HG02571 (cell line): ENCODE measurements around the gene RBM47.
A peak's percentile ranks its signal among the peaks of the same experiment; 100 is the strongest.

ENCODE experiments used
- ATAC-seq: cut with Tn5 transposase; IDR thresholded peaks from one replicate; pipeline ENCODE4 v1.9.1; 2021; ENCODE audit warnings: mild to moderate bottlenecking, moderate library complexity; ENCODE audit not compliant: unreplicated experiment

RBM47 gene

DNA sequence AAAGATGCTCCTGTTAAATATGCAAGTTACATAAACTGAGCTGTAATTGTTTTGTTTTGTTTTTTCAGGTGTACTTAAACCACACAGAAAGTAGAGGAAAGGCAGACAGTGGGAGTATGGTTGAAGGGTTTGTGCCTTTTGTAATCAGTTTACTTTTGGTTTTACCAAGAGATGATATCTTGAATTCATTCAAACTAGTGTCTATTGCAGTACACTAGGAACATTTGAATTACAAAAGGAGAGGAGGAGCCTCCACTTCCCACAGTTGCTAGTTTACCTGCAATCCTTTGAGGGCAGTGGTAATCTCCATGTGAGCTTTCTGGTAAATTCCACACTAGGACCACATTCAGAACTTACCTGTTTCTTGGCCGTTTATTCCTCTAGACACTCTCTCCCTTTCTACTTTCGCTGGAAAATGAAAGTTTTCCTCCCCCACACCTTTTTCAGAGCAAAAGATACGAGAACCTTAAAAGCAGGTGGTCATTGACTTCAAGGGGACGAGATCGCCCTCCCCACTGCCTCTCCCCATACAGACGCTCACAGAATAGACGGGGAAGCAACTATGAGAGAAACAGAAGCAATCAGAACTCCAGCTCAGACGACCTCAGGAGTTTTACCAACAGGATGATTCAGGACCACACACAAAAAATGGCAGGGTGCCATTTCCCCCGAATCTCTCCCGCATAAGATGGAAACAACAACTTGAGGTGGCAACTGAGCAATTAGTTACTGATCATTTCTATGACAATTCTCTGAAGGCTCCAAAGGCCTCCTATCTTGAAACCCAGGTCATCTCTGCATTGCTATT is 3.3 kb downstream of the RBM47 start:
- no peak for ATAC-seq

DNA sequence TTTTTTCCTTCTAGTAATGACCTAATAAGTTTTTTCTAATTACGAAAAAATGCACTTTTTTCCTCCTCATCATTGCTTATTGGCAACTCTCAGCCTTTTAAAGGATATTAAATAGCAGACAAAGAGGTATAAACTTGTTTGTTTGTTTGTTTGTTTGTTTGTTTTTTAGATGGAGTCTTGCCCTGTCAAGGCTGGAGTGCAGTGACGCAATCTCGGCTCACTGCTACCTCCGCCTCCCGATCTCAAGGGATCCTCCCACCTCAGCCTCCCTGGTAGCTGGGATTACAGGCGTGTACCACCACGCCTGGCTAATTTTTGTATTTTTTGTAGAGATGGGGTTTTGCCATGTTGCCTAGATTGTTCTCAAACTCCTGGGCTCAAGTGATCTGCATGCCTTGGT is 6.0 kb downstream of the RBM47 start:
- ATAC-seq = no peak

DNA sequence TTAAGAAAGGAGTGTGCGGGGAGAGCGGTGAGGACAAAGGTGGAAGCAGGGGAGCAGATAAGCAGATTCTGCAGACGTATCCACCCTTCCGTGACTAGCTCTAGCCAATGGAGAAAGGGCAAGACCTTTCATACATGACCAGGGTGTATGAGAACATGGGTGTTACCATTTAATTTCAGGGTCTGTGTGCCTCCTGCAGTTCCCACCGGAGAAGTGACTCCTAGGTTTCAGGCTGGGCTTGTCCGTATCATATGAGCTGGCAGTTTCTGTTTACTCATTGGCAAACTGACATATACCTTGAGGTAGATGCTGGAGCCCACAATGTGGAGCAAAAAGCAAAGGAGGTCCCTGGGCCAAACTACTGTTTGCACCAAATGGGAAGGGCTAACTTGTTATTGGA is 6.8 kb downstream of the RBM47 start:
- ATAC-seq = no peak

DNA sequence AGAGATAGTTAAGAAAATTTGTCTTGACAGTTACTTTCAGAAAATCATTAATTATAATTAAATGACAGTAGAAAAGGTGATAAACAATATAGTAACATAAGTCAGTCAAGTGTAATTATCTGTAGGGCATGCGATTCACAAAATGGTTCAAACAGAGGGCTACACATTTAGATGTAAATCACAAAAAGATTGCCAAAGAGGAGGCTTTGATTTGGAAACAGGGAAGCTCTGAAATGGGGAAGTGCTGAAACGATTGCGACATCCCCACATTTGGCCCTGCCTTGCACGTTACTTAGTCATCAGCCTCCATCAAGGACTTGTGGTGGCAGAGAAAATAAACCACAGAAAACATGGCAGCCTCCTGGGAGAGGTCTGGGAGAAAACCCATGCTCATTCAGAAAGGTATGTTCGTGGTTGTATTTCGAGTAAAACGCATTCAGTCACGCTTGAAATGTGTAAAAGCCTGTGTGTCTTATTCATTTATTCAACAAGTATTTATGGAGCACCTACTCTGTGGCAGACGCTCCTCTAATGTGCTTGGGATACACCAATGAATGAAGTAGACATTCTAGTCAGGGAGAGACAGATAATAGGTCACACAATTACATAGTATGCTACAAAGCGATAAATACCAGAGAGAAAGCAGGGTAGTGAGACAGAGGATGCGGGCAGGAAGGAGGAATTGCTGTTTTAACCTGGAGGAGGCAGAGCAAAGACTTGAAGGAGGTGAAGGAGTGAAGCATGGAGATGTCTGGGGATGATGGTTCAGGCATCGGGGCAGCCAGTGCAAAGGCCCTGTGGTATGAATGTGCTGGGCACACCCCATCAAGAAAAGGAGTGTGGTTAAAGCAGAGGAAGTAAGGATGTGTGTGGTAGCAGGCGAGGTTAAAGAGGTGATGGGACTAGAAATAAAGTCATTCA is 7.8 kb downstream of the RBM47 start:
- peak; percentile 43 for ATAC-seq

DNA sequence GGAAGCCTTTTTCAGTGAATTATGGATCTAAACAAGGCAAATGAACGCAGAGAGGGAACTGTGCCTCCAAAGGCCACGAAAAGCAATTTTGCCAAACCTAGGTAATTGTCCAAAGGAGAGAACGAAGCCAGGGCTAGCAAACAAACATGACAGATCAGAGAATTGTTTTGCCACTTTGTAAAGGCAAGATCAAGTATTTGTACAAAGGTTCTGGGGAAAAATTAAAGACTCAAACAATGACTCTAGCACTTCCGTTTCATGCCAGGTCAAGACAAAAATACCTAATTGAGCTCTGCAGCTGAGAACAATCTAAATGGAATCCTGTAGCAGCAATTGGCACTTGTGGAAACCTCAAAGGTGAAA is 8.5 kb downstream of the RBM47 start:
- ATAC-seq = no peak

DNA sequence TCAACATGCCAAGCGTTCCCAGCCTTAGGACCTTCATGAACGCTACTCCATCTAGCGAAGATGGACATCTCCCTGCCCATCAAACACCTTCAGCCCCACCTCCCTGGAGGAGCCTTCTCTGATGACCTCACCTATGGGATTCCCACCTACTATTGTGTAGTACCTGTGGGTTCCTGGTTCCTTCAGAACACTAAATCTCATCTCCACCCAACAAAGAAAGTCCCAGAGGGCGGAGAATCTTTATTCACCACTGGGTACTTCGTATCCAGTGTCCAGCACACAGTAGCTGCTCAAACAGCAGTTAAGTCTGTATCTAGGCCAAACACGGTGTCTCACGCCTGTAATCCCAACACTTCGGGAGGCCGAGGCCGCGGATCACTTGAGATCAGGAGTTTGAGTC is 10.1 kb downstream of the RBM47 start:
- no peak for ATAC-seq

DNA sequence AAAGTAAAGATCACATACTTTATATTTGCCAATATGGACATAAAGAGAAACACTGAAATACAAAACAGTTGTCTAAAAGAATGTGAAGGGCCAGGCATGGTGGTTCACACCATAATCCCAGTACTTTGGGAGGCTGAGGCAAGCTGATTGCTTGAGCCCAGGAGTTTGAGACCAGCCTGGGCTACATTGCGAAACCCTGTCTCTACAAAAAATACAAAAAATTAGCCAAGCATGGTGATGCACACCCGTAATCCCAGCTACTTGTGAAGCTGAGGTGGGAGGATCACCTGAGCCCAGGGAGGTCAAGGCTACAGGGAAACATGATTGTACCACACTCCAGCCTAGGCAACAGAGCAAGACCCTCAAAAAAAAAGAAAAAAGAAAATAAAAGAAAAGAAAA is 11.8 kb downstream of the RBM47 start:
- ATAC-seq = no peak

DNA sequence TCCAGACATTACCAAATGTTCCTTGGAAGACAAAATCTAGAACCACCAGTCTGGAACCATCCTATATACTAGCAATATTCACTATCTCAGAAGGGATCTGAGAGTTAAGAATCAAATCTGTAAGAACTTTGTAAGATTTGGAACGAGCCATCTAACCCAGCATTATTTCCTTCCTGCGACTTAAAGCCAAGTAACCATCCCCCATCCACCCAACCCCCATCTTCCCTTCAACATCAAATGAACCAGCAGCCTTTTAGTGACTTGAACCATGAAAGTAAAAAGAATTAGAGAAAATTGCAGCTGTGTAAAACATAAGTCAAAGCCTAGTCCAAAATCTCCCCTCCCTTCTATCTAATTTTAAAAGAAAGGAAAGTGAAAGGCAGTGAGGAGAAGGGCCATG is 15.6 kb downstream of the RBM47 start:
- no peak for ATAC-seq

DNA sequence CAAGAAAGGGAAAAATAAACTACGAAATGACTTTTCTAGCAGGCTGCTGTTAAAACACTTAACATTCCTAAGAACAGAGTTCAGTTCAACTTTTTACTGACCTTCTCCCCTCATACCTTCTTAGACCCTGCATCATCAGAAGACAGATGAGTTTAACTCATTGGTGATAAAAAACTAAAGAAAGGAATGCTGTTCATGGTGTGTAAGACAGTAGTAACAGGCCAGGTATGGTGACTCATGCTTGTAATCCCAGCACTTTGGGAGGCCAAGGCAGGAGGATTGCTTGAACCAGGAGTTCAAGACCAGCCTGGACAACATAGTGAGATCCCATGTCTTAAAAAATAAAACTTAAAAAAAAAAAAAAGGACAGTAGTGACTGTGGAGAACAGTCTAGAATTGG is 16.2 kb downstream of the RBM47 start:
- ATAC-seq = no peak

DNA sequence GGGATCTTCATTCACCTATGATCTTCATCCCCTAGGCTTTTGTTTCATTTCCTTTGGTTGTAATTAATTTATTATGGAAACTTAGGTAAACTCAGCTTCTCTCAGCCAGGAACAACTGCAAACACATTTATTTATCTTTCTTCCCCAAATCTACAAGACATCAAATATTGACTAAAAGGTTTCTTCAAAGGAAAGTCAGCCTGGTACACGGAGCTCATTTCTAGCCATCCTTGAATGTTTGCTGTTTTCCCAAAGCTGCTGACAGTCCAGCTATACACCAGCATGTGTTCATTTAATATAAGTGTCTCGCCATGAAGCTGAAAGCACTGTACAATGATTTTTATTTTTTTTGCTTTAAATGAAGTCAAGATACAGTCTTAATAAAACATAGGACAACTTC is 16.8 kb downstream of the RBM47 start:
- ATAC-seq = no peak

DNA sequence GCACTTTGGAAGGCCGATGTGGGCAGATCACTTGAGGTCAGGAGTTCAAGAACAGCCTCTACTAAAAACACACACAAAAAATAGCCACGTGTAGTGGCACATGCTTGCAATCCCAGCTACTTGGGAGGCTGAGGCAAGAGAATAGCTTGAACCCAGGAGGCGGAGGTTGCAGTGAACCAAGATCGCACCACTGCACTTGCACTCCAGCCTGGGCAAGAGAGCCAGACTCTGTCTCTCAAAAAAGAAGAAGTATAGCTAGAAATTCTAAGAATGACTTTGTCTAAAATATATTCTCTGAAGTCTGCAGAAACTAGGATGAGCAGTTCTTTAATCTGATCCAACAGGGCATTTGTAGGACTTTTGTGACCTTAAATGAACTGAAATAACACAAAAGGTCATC is 17.4 kb downstream of the RBM47 start:
- no peak for ATAC-seq

DNA sequence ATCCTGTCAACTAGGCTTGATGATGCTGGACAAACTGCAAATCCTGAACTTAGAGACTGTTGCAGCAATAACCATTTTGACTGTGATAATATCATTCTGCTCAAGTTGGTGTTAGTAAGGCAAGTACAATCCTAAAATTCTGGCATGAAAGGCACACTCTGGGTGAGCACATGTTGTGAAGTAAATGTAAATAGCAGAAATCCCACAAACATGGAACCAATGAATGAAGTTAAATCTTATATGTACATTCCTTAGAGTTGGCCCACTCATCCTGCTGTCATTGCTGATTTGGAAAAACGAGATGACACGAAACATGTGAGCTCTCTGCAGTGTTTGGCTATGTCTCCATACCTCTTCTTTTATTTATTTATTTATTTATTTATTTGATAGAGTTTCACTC is 21.0 kb downstream of the RBM47 start:
- no peak for ATAC-seq

DNA sequence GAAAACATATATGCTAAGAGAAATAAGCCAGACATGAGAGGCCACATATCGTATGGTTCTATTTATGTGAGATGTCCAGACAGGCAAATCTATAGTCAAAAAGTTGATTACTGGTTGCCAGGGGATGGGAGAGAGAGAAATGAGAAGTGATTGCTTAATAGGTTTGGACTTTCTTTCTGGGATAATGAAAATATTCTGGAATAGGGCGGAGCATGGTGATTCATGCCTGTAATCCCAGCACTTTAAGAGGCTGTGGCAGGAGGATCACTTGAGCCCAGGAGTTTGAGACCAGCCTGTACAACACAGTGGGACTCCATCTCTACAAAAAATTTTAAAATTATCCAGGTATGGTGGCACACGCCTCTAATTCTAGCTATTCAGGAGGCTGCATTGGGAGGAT is 22.4 kb downstream of the RBM47 start:
- no peak for ATAC-seq

DNA sequence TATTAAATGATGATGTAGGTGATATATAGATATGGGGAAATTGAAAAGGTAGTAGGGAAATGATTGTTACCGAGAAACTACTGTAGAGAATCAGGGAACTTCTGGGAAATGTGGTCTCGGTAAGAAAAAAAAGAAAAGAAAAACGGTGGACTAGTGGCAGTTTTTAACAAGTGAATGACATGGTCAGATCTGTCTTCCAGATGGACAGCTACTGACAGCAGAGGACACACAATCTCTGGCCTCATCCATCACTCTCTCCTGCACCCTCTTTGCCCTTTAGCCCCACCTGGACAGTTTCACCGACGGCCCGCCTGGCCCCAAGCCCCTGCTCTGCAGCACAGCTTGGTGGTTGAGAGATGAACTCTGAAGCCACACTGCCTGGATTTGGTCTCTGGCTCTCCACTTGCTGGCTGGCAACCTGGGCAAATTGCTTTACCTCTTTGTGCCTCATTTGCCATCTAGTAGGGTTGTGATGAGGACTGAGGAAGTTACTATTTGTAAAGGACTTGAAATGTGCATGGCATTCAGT is 23.4 kb downstream of the RBM47 start:
- no peak for ATAC-seq

DNA sequence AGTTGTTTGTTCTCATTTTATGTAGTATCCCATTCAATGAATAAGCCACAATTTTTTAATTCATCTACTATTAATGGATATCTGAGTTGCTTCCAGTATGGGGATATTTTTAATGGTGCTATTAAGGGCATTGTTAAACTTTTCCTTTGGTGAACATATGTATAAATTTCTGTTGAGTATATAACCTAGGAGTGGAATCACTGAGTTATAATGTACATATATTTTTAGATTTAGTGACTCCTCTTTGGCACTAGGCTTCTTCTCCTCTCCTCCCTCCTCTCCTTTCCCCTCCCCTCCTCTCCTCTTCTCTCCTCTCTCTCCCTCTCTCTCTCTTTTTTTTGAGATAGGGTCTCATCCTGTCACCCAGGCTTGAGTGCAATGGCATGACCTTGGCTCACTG is 26.4 kb downstream of the RBM47 start:
- ATAC-seq = no peak

DNA sequence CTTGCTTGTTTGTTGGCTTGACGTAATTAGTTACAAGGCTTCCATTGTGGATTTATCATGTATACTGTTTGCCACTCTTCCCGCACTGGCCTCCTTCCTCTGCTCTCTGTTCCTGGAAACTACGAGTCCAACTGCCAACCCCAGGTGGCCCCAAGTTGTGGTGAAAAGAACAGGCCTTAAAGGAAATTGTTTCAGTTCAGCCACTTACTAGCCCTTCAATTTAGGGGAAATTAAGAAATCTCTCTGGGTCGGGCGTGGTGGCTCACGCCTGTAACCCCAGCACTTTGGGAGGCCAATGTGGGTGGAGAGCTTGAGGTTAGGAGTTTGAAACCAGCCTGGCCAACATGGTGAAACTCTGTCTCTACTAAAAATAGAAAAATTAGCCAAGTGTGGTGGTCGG is 28.0 kb downstream of the RBM47 start:
- no peak for ATAC-seq

DNA sequence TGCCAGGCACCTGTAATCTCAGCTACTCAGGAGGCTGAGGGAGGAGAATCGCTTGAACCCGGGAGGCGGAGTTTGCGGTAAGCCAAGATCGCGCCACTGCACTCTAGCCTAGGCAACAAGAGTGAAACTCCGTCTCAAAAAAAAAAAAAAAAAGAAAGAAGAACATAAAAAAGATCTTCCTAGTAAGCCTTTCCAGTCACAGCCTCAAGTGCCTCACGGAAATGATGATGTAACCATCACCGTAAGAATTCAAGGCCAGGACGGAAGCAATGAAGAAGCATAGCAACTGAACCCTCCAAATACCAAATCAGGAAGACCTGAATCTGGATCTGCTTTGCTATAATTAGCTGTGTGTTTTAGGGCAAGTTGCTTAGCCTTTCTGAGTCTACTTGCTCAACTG is 28.8 kb downstream of the RBM47 start:
- no peak for ATAC-seq

DNA sequence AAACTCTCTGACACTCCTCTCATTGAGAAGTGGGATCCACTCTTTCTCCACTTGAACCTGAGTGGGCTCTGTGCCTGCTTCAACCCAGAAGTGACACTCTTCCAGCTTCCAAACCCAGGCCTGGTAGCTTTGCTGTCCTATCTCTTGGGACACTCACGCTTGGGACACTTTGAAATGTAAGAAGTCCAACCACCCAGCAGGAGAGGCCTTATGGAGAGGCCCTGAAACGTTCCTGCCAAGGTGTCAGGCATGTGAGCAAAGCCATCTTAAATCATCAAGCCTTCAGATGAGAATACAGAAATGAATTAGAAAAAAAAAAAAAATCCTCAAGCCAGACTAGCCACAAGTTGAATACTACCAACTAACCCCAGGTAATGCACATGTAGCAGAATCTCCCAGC is 30.2 kb downstream of the RBM47 start:
- no peak for ATAC-seq

DNA sequence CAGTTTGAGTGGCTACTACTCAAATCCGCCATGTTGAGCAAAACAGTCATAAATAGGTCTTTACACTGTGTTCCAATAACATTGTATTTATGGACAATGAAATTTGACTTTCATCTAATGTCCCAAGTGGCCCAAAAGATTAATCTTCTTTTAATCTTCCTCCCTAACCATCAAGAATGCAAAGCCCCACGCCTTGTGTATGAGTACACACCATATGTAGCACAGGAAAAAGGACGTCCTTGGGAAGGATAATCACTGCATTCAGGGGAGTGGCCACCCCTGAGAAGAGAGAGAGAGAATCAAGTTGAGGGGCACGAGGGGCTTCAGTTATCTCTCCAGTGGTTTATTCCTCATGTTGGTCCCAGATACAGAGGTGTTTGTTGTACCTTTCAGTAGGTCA is 33.1 kb downstream of the RBM47 start:
- ATAC-seq = no peak

DNA sequence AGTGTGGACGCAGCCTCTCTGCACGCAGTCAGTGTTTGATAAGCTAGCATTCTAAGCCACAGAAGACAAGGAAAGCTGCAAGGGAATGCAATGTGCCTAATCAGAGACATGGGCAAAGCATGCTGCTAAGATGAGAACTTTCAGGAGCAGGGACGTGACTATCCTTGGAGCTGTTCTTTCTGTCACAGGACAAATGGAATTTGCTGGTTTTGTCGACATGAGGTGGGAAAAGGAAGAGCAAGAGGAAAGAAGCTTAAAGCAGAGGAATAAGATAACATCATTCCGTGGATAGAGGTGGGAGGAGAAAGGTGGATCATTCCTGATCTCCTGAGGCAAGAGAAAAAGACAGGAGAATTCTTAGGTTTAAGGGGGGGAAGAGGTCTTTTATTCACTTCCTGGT is 33.7 kb downstream of the RBM47 start:
- ATAC-seq = no peak

DNA sequence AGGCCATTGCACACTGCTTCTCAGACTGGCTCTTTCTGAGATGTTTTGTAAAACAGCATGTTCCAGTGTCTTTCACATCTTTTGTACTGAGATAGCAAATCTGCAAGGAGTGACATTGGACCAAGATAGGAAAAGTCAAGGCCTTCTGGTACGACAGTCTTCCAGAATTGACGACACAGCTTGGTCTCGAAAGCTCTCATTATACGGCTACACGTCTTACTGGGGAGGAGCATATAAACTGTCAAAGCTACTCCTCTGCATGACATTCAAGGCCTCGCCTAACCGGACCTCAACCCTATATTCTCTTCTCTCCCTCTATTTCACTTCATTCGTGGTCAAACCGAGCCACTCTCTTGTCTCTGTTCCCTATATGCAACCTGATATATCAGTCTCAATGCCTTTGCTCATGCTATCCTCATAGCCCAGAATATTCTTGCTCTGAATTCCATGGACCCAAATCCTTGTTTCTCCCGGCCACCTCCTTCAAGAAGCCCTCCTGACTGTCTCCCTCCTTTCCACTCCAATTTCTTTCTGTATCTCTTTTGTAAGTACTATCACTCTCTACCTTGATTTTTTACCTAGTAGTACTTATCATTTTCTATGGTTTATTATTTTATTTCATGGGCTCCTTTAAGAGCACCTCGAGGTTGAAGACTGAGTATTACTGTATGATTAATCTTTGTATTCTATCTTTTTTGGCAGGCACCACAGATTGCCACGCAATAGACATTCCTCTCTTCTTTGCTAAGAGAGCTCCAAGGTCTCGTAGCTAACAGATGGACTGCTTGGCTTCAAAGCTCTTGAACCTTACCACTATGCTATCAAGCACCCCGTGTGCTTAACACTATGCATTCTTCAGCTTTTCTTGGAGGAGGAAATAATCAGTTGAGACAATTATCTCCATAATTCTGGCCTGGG is 35.1 kb downstream of the RBM47 start:
- ATAC-seq = no peak
